EL (cell line): ENCODE measurements around the gene EFNA2.

Experiments
- DNase-seq: peaks from one replicate; pipeline ENCODE4 v3.0.0-alpha.2; 2016

EFNA2 gene

GRCh38 chr19:1272423-1273262 is 13.0 kb upstream of the EFNA2 start:
- DNase-seq, result no peak

- DNase-seq, result no peak
Observed at GRCh38 chr19:1273263-1274041, 12.2 kb upstream of the EFNA2 start.

- no peak for DNase-seq
Observed at GRCh38 chr19:1274081-1274851, 11.4 kb upstream of the EFNA2 start.

- no peak for DNase-seq
Observed at GRCh38 chr19:1274852-1275259, 10.8 kb upstream of the EFNA2 start.

- peak; percentile 97 for DNase-seq
Observed at GRCh38 chr19:1275260-1275975, 10.3 kb upstream of the EFNA2 start, which contains the start of gene FAM174C. Gene FAM174C, plus strand, starts transcription at chr19:1275530. Its CDS starts 20 bp downstream, at chr19:1275550.

GRCh38 chr19:1275976-1276627 is 9.6 kb upstream of the EFNA2 start:
- no peak for DNase-seq

- DNase-seq, result no peak
Observed at GRCh38 chr19:1276628-1277022, 9.0 kb upstream of the EFNA2 start.

- no peak for DNase-seq
Observed at GRCh38 chr19:1277061-1277460, 8.6 kb upstream of the EFNA2 start.

DNA sequence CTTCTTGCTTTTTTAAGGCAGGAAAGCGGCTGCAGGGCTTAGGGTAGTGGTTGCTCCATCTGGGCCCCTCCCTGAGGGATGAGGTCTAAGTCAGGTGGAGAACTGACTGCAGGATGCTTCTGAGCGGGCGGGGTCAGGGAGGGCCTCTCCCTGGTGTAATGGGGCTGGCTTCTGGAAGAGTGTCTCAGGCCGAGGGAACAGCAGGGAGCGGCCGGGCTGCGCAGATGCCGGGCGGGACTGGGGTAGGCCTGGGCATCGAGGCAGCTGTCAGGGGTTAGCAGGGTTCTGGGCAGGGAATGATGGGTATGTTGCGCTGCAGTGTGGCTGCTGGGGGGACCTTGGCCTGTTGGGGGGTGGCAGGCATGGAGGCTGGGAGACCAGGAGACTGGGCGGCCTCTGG is 7.6 kb upstream of the EFNA2 start:
- DNase-seq, result no peak

GRCh38 chr19:1278713-1279660 is 6.7 kb upstream of the EFNA2 start:
- no peak for DNase-seq

DNA sequence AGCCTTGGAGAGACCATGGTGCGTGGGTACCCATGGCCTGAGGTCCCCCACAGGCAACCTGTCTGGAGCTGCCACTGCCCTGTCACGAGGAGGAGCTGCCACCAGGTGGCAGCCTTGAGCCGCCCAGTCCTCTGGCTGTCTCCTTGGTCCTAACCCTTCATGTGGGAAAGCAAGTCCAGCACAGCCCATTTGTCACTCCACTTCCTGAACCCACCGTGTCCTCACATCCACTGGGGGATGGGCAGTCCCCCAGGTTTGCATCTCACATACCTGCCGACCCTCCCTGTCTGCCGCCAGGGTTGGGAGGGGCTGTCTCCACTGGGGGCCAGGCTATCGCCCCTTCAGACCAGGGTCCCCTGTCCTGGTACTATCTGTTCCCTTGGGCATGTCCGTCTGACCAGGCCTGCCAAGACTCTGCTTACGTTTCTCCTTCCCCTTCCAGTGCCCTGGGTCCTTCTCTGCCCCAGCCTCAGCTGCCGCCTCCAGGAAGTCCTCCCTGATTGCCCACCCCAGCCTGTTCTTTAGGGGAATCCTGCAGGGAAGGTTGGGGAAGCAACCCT is 5.8 kb upstream of the EFNA2 start:
- peak; percentile 79 for DNase-seq

DNA sequence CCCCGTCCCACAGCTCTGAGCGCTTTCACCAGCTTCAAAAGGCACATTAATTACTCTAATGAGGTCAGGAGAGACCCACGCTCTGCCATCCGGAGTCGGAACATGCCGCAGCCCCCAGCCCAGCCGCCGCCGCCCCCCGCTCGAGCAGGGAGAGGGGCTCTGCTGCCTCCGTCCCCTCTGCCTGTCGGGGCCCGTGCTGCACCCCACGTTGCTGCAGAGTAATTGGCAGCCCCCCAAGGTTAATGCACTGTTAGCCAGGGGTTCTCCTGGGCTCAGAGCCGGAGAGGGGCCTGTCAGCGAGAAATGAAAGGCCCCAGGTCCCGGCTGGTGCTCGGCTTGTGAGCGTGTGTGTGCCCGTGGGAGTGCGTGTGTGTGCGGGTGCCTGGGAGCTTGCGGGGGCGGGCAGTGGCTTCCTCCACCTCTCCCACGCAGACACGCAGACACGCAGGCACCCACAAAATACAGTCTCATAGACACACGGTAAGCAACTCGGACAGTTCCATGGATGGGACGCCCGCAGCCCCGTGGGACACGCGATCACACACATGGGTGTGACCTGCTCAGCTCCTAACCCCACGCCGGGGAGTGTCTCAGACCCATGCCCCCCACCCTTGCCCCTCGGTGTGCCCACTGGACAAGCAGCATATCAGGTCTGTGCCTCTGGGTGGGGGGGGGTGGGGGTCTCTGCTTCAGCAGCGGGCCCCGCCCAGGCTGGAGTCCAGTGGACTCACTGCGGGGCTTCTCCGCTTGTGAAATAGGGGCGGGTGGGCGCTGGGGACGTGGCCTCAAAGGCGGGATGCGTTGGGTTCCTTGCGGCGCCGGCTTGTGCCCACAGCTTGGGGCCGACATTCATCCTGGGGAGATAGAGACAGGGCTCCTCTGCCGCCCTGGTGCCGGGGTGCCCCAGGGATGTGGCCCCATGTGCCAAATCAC is 4.8 kb upstream of the EFNA2 start:
- no peak for DNase-seq

- DNase-seq, result no peak
Observed at GRCh38 chr19:1281569-1282287, 3.9 kb upstream of the EFNA2 start.

- DNase-seq, result no peak
Observed at GRCh38 chr19:1282588-1283206, 3.0 kb upstream of the EFNA2 start.

DNA sequence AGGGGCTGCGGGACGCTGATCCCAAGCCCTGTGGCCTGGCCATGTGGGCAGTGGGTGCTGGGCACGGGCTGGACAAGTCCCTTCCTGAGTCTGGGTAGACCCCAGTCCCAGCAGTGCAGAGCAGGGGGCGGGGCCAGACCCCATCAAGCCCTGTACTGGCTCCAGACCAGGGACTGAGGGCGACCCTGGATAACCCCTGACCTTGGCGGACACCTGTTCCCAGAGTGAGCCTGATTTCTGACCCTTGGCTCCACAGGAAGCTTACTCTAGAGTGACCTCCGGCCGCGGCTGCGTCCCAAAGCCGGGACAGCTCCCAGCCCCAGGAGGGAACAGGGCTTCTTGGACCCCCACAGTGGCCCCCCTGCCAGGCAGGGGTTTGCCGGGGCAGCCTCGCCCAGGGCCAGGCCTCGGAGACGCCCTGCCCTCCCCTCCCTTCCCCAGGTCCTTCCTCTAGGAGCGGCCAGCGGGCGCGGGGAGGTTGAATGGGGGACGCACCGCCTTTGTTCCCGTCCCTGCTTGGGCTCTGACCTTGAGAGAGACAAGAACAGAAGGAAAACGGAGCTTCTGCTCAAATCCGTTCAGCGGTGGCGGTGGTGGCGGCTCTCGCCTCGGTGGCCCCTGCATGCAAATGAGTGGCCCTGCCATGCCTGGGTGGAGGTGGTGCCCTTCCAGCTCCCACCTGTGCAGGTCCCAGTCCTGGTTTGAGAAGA is 2.3 kb upstream of the EFNA2 start:
- no peak for DNase-seq

DNA sequence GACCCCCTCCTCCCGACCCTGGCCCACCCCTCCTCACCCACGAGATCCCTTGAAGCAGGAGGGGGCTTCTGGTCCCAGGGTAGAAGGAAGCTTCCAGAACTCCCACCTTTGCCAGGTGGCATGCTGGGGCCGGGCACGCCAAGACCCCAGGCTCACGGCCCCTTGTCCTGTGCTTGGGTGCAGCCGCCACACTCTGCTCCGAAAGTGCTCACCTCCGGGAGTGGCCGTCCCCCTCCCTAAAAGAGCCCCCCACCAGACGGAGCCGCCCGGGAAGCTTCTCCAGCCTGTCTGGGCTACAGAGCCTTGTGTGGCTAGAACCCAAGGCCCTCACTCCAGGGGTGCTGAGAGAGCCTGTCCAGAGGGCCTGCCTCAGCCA is 1.8 kb upstream of the EFNA2 start:
- DNase-seq, result no peak

DNA sequence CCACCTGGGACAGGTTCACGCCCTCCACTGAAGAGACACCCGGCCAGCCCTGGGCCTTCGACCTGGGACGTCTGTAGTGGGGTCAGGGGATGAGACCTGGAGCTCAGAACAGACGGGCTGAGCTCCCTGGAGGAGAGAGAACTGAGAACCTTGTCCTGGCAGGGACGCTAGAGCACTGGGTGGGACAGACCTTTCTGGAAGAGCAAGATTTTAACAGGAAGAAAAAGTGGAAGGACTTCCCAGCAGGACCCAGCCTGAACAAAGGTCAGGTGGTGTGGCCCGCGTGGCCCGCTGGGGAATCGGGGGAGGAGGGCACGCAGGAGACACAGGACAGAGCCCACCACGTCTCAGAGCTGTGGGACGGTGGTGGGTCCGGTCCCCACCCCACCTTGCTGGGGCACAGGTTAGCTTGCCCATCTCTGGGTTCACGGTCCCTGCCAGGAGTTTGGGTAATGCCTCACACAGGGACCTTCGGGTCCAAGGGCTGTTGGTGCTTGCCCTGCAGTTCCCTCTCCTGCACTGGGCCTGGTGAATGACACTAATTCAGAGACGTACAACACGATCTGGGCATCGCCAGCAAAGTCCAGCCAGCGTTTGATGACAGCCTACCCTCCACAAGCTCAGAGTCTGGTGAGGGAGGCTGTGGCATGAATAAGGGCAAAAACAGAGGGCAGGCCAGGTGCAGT is 1.2 kb upstream of the EFNA2 start:
- DNase-seq, result no peak
